HG02571 (cell line): Measurements from ENCODE around the gene ZNF865.
A peak's percentile ranks its signal among the peaks of the same experiment; 100 is the strongest.

Experiments used
- ATAC-seq: cut with Tn5 transposase; IDR thresholded peaks from one replicate; pipeline ENCODE4 v1.9.1; 2021; ENCODE audit warnings: mild to moderate bottlenecking, moderate library complexity; ENCODE audit not compliant: unreplicated experiment

Gene ZNF865

DNA sequence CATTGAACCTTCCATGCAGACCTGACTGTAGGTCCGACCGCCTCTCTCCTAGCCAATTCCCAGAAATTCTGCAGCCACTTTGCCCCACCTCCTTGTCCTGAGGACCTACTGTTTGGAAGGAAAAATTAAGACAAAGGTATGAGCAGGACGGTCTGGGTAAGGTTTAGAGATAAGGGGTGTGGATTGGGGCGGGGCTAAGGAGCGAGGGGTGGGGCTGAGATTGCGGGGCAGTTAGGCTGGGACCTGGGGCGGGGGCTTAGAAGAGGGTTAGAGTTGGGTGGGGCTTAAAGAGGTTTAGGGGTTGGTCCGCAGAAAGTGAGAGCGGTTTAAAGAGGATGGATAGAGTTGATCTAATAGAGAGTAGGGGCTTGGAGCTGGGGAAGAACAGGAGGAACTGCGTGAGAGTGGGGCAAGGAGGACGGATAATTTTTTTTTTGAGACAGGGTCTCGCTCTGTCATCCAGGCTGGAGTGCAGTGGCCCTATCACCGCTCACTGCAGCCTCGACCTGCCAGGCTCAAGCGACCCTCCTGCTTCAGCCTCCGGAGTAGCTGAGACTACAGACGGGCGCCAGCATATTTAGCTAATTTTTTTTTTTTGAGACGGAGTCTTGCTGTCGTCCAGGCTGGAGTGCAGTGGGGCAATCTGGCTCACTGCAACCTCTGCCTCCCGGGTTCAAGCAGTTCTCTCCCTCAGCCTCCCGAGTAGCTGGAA lies 1.7 kb upstream of the ZNF865 start:
- no peak for ATAC-seq

DNA sequence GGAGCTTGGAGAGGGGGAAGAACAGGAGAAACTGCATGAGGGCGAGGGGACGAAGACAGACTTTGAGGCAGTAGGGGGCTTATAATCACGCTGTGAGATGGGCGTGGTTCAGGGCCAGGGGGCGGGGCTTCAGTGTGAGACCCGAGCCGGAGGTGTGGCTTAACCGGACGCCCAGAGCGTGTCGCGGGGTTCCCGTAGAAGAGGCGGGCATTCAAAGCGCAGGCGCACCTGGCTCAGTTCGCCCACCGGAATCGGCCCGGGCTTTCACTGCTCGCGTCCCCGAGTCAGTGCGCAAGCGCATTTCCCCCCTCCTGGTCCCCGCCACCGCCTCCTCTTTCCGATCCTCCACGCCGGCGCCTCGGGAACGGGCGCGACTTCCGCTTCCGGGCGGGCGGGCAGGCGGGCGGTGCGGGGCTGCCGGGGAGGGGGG lies 225 bp upstream of the ZNF865 start:
- ATAC-seq, result peak; percentile 70

- no peak for ATAC-seq
Measured at GRCh38 chr19:55606471-55606787, 982 bp downstream of the ZNF865 start.

GRCh38 chr19:55606817-55607216 lies 1.4 kb downstream of the ZNF865 start:
- ATAC-seq, result no peak

DNA sequence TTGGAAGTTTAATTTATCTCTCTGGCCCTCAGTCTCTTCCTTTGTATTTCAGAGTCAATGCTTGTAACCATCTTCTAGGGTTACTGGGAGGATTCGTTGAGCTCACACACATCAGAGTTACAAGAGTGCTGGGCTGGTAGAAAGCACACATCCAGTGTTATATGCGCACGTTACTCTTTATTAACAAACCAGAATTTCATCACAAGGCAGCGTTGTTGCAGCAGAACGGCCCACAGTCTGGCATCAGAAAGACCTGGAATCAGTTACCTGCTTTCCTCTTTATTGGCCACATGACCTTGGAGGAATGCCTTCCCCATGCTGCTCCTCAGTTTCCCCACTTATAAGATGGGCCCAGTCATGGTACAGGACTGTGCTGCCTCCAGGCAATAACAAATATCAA lies 3.9 kb downstream of the ZNF865 start:
- ATAC-seq, result no peak

DNA sequence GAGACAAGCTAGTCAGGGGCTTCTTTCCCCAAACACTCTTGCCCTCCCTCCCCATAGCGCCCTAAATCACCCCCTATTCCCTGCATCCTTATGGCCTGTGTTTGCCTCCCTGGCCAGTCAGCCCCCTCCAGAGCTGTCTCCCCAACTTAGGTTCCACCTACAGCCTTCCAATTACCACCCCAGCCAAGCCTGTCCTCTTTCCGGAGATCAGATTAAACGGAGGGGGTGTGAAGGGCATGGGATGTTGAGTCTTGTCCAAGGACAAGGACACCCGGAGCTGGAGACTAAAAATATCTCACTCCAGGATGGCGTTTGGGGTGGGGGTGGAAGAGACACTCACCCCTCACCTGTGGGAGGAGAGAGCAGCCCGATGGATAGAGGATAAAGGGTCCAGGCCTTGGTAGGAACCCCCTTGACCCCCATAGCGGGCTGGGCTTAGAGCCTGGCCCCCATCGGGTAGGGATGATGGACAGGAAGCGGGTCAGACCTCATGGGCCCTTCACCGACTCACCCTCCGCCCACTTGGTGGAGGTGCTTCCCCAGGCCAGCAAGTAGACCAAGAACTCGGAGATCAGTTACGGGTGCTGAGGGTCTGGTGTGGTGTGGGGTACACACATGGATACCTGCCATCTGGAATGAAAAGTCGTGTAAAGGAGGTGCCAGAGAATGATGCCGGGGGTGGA lies 6.0 kb downstream of the ZNF865 start:
- ATAC-seq, result no peak

DNA sequence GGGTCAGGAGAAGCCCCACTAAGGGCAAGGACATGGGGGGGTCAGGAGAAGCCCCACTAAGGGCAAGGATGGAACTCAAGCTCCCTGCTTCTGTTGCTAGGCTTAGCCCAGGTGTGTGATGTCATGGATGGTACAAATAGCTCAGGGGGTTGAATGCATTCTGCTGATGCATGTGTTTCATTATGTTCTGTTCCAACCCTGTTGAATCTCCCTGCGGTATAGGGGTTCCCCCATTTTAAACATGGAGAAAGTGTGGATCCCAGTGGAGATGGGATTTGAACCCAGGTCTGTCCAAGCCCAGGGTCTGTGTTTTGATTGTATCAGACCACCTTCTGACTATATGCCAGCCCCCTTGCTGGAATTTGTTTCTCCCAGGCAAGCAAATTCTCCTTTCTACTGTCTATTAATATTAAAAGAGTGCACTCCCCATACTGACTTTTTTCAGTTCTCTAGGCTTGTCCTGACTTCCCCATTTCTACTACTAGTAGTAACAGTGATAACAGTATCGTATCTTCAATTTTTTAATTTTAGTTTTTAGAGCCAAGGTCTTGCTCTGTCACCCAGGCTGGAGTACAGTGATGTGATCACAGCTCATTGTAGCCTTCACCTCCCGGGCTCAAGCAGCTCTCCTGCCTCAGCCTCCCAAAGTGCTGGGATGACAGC lies 6.7 kb downstream of the ZNF865 start:
- no peak for ATAC-seq

DNA sequence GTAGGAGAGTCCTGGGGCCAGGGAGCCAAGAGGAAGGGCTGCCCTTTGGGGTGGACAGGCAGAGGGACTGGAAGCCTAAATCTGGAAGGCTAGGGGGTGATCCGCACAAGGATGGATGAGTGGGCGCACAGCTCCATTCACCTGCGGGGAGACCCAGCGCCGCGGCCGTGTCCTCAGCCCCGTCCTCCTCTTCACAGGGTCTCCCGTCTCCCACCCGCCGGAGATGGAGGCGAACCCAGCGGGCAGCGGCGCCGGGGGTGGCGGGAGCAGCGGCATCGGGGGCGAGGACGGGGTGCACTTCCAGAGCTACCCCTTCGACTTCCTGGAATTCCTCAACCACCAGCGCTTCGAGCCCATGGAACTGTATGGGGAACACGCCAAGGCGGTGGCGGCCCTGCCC lies 7.9 kb downstream of the ZNF865 start:
- no peak for ATAC-seq

- ATAC-seq, result no peak
Measured at GRCh38 chr19:55613930-55614710, 8.7 kb downstream of the ZNF865 start.

- no peak for ATAC-seq
Measured at GRCh38 chr19:55614711-55615542, 9.5 kb downstream of the ZNF865 start.

- no peak for ATAC-seq
Measured at GRCh38 chr19:55615543-55616394, 10.3 kb downstream of the ZNF865 start.

DNA sequence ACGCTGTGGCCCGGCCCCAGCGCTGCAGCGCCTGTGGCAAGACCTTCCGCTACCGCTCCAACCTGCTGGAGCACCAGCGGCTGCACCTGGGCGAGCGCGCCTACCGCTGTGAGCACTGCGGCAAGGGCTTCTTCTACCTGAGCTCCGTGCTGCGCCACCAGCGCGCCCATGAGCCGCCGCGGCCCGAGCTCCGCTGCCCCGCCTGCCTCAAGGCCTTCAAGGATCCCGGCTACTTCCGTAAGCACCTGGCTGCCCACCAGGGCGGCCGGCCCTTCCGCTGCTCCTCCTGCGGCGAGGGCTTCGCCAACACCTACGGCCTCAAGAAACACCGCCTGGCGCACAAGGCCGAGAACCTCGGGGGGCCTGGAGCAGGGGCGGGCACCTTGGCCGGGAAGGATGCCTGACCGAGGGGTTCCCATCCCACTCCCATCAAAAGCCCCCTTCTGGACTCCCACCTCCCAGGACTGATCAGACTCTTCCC lies 11.0 kb downstream of the ZNF865 start:
- ATAC-seq, result no peak

DNA sequence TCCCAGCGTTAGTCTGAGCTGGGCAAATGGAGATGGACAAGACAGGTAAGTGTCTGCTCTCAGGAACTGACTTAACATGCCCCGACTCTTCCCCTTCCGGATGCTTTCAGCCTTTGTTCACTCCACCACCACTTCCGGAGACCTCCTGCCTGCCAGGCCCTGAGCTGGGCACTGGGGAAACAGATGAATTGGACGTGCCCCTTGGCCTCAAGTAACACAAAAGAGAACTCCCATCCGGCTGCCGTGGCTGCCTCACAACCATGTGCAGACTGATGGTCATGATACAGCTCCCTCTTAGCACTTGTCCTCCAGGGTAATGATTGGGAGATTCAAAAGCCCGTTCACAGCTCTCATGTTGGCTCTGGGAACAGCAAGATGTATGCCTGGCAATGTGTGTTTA lies 12.0 kb downstream of the ZNF865 start:
- ATAC-seq, result no peak

DNA sequence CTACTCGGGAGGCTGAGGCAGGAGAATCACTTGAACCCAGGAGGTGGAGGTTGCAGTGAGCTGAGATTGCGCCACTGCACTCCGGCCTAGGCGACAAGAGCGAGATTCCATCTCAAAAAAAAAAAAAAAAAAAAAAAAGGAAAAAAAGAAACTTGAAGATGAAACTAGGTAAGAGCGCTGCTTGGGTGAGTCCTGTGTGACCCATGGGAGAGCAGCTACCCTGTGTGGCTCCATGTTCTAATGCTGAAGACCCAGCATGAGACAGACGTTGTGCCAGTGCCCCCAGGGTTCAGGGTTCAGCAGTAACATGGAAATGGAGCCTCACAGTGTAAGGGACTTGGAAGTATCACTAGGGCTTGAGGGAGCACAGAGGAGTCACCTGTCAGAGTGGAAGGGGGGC lies 13.0 kb downstream of the ZNF865 start:
- no peak for ATAC-seq

DNA sequence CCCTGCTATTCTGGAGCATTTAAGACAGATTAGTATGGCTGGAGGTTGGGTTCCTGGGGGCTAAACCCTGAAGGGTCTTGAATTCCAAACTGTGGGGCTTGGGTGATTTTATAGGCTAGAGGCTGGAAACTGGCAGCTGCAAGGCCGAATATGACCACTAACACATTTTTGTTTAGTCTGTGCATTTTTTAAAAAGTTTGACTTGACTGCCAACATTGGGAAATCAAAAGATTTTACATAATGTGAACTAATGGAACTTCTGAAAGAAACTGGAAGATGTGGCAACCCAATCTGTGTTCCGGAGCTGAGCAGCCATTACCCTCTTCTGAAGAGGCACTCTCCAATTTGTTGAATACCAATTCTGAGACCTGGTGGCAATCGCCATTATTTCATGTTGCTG lies 13.8 kb downstream of the ZNF865 start:
- ATAC-seq, result no peak

DNA sequence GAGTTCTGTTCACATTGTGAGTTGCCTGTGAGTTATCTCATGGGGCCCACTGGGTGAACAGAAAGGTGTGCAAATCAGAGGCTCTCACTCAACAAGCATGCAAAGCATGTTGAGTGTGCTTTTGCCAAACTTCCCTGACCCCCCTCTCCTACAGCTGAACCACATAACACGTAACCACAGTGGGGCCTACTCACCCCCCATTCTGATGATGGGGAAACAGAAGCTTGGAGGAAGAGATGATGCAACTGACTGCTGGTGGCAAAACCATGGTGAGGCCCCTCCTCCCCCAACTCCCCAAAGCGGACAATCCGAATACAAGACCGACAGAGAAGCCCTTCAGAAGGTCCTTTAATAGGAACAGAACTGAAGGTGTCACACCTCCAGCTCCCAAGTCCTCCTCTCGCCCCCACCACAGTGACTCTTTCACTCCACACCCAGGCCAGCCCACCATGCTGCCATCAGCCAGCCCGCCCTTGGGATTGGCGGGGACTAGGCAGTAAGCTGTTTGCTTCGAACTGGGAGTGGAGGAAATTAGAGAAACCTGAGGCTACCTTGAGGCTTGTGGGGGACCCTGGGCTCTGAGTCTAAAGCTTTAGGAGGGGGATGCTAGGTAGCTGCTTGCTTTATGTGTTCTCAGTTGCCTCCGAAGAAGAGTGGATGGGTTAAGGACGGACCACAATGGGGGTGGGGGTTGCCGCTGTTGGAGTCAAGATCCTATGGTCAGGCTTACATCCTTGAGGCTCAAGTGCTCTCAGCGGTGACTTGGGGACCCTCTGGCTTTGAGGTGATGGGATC lies 15.2 kb downstream of the ZNF865 start:
- ATAC-seq, result no peak

DNA sequence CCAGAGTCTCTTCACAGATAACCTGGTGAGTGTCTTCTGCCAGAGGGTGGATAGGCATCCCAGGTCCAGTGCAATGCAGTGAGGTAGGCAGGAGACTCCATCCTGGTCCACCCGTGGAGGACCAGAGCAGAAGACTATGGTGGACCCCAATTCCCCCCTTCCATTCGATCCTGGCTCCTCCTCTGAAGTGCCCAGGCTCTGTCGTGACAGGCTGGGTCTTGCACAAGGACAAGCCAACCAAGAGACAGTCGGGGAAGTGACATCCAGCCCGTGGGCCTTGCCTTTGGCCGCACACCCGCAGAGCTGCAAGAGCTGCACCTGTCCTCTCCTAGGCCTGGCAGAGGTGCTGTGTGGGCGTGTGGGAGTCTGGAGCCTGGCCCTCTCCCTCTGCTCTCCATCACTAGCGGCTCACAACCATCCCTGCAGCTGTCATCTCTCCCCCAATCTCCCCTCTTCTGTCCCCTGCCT lies 15.8 kb downstream of the ZNF865 start:
- no peak for ATAC-seq

GRCh38 chr19:55621673-55622231 lies 16.3 kb downstream of the ZNF865 start:
- ATAC-seq, result no peak
